OCI-LY7 (cell line): ENCODE measurements around the gene ZNF764. TPM values are rescaled to one million over a fixed set of nuclear protein-coding genes. Genes with fewer than 3 reads are reported as not detected.
"Not testable (repeated sequence)": the region's sequence is repeated elsewhere in the genome, so short reads cannot be mapped to it uniquely, and the experiment has no call there.

ENCODE experiments used
- BruUV-seq: library from RNA; stranded (reverse); fragments of 400-500 nt; replicated peaks from 2 replicates; lab custom pipeline; 2021; lab: Mats Ljungman, UMichigan
- CTCF ChIA-PET: fragments of 300-600 bp; sonication (Branson Sonifier 250); formaldehyde crosslinking; loops from one replicate; lab custom pipeline; 2022; ENCODE audit warnings: antibody characterized with exemption; ENCODE audit not compliant: unreplicated experiment; lab: Charles Lee
- POLR2A ChIA-PET: fragments of 300-600 bp; sonication (Branson Sonifier 250); formaldehyde crosslinking; loops from one replicate; lab custom pipeline; 2022; ENCODE audit warnings: antibody characterized with exemption; lab: Charles Lee
- DNase-seq: peaks from one replicate; pipeline ENCODE4 v3.0.0-alpha.2; 2015; ENCODE audit warnings: low spot score
- H2AFZ ChIP-seq: fragments of 200-600 bp; sonication (generic), shearing (Covaris generic); 2 replicates; pipeline ENCODE4 v1.6.1; 2014; ENCODE audit warnings: mild to moderate bottlenecking, antibody characterized with exemption, low read length, moderate library complexity
- H3K27ac ChIP-seq: fragments of 200-600 bp; sonication (generic); 2 replicates; pipeline ENCODE4 v1.5.1; 2014; ENCODE audit warnings: mixed run types, low read depth, mild to moderate bottlenecking, moderate library complexity, low read length, inconsistent platforms; ENCODE audit not compliant: poor library complexity, severe bottlenecking
- H3K36me3 ChIP-seq: fragments of 200-600 bp; sonication (generic); 2 replicates; pipeline ENCODE4 v1.6.1; 2014; ENCODE audit warnings: mild to moderate bottlenecking, antibody characterized with exemption, low read length, moderate library complexity, mixed read lengths; ENCODE audit not compliant: insufficient read depth
- H3K4me1 ChIP-seq: fragments of 200-600 bp; sonication (generic); 2 replicates; pipeline ENCODE4 v1.5.1; 2014; ENCODE audit warnings: mild to moderate bottlenecking, low read length; ENCODE audit not compliant: insufficient read depth, poor library complexity, severe bottlenecking
- H3K4me2 ChIP-seq: fragments of 200-600 bp; sonication (generic); 2 replicates; pipeline ENCODE4 v1.6.1; 2014; ENCODE audit warnings: mild to moderate bottlenecking, low read length
- H3K4me3 ChIP-seq: fragments of 200-600 bp; sonication (generic); 2 replicates; pipeline ENCODE4 v1.5.1; 2014; ENCODE audit warnings: mild to moderate bottlenecking, low read depth, low read length; ENCODE audit not compliant: poor library complexity, severe bottlenecking
- H3K79me2 ChIP-seq: fragments of 200-600 bp; sonication (generic); 2 replicates; pipeline ENCODE4 v1.6.1; 2016; ENCODE audit warnings: low read depth, mild to moderate bottlenecking, low read length, moderate library complexity, mixed read lengths; ENCODE audit not compliant: insufficient read depth
- H3K9me2 ChIP-seq: fragments of 200-600 bp; sonication (generic); 2 replicates; pipeline ENCODE4 v1.6.1; 2016; ENCODE audit warnings: mild to moderate bottlenecking, low read length, mixed read lengths; ENCODE audit not compliant: insufficient read depth
- H3K9me3 ChIP-seq: fragments of 200-600 bp; sonication (generic); 2 replicates; pipeline ENCODE4 v1.6.1; 2014; ENCODE audit warnings: mild to moderate bottlenecking, mixed run types, low read length, mixed read lengths
- H4K20me1 ChIP-seq: fragments of 200-600 bp; sonication (generic); 2 replicates; pipeline ENCODE4 v1.6.1; 2014; ENCODE audit warnings: mild to moderate bottlenecking, antibody characterized with exemption, low read length, moderate library complexity, mixed read lengths; ENCODE audit not compliant: insufficient read depth
- CTCF ChIP-seq: fragments of 200-600 bp; sonication (generic); conservative IDR thresholded peaks from 2 replicates; pipeline ENCODE4 v1.5.1; 2014; ENCODE audit warnings: mild to moderate bottlenecking, antibody characterized with exemption, low read length, moderate library complexity, mixed read lengths
- EZH2phosphoT487 ChIP-seq: fragments of 200-600 bp; sonication (generic); IDR thresholded peaks from 2 replicates; pipeline ENCODE4 v1.6.1; 2018; ENCODE audit warnings: low read depth, borderline replicate concordance, mild to moderate bottlenecking, mixed run types, antibody characterized with exemption, low read length, moderate library complexity, mixed read lengths
- intact Hi-C: fragments of 100-400 bp; cut with micrococcal nuclease; formaldehyde crosslinking; loops from one replicate; pipeline ENCODE4 v1.10.0; 2022; ENCODE audit not compliant: unreplicated experiment
- total RNA-seq, 2 experiments: library from RNA; depleted of rRNA in 1 of 2; stranded (reverse); fragments of >200 nt in 1 of 2; shearing (Covaris generic) in 1 of 2; gene quantifications; 2 replicates each; pipeline ENCODE4 v1.2.3, GENCODE V29; 2014 to 2022

The ZNF764 gene
- total RNA-seq, 2 experiments from 2014 or later = 12.8 to 14.6 TPM

GRCh38 chr16:30539000-30539964 is 18.9 kb downstream of the ZNF764 start:
- Histone ChIP-seq H3K4me2 (peak overlapping the region; percentile 30; the same call in 1 of the 2 replicates), H3K79me2 (peaks cover 19% of the 10 kb centered on the region; the same call in 1 of the 2 replicates), H4K20me1 (no peaks in the 10 kb centered on the region), H3K9me2 (no peaks in the 10 kb centered on the region), H2AFZ (no peak overlapping the region), H3K27ac (no peak overlapping the region), H3K9me3 (no peaks in the 10 kb centered on the region), H3K4me1 (peaks cover 31% of the 10 kb centered on the region), H3K36me3 (no peaks in the 10 kb centered on the region), H3K4me3 (no peak overlapping the region)
- ChIA-PET POLR2A (no interaction called here), CTCF (no interaction called here)
- no peak for DNase-seq
- no TSS peak for BruUV-seq
- intact Hi-C loops = no loop called here
- TF ChIP-seq EZH2phosphoT487 = no peak
- no peak for TF ChIP-seq CTCF

GRCh38 chr16:30536391-30537024 is 21.7 kb downstream of the ZNF764 start:
- H2AFZ ChIP-seq = peak overlapping the region; percentile 51; the same call in 1 of the 2 replicates
- DNase-seq = not testable (repeated sequence)

GRCh38 chr16:30535777-30536190 is 22.4 kb downstream of the ZNF764 start:
- Histone ChIP-seq H3K9me2 (no peaks in the 10 kb centered on the region), H3K9me3 (no peaks in the 10 kb centered on the region), H2AFZ (peak overlapping the region; percentile 51; the same call in 1 of the 2 replicates), H4K20me1 (no peaks in the 10 kb centered on the region), H3K79me2 (peaks cover 28% of the 10 kb centered on the region; the same call in 1 of the 2 replicates), H3K27ac (peak overlapping the region; percentile 82), H3K4me2 (peak overlapping the region; percentile 89), H3K4me1 (peaks cover 39% of the 10 kb centered on the region), H3K4me3 (peak overlapping the region; percentile 75), H3K36me3 (peaks cover 19% of the 10 kb centered on the region)
- no TSS peak for BruUV-seq
- intact Hi-C loops = loop anchor here (1.0 to 2.0 kb wide), 4 partner anchors 23 to 105 kb away; partner anchors contain the start of genes DCTPP1, ITGAL and ZNF764
- TF ChIP-seq CTCF = peak; percentile 76
- TF ChIP-seq EZH2phosphoT487 = no peak
- DNase-seq = peak; percentile 82
- ChIA-PET POLR2A (interaction anchor here (0.5 to 4.6 kb wide), 11 partner anchors 22 to 106 kb away, joined by 3 to 54 read pairs (median 4); partner anchors contain the start of genes DCTPP1, ZNF689 and ZNF764), CTCF (interaction anchor here (0.5 to 1.8 kb wide), 6 partner anchors 22 to 414 kb away, joined by 3 to 19 read pairs (median 4); no protein-coding TSS in a partner anchor)

More at GRCh38 chr16:30536391-30537024, 21.7 kb downstream of the ZNF764 start:
- intact Hi-C loops, H3K9me3 ChIP-seq, BruUV-seq, H3K9me2 ChIP-seq, H4K20me1 ChIP-seq: not testable (repeated sequence)
- Histone ChIP-seq H3K27ac (peak overlapping the region; percentile 82), H3K4me1 (peaks cover 39% of the 10 kb centered on the region), H3K79me2 (peaks cover 28% of the 10 kb centered on the region; the same call in 1 of the 2 replicates), H3K4me2 (peak overlapping the region; percentile 89), H3K36me3 (peaks cover 12% of the 10 kb centered on the region; the same call in 1 of the 2 replicates), H3K4me3 (peak overlapping the region; percentile 75)
- POLR2A ChIA-PET = interaction anchor here (0.5 to 4.6 kb wide), 4 partner anchors 21 to 107 kb away, joined by 4 to 54 read pairs (median 6); partner anchors contain the start of genes DCTPP1 and ZNF764
- CTCF ChIA-PET = interaction anchor here (1.8 kb wide), 1 partner anchor 21 kb away, joined by 6 read pairs; no protein-coding TSS in a partner anchor
